ENCODE results near the gene FHOD1. TPM values are rescaled to one million over a fixed set of nuclear protein-coding genes. Genes with fewer than 3 reads are reported as not detected.

The FHOD1 gene
- total RNA-seq, 4 donors from 2014 or later, result 17.9 to 26.4 (median 24.3) TPM

DNA sequence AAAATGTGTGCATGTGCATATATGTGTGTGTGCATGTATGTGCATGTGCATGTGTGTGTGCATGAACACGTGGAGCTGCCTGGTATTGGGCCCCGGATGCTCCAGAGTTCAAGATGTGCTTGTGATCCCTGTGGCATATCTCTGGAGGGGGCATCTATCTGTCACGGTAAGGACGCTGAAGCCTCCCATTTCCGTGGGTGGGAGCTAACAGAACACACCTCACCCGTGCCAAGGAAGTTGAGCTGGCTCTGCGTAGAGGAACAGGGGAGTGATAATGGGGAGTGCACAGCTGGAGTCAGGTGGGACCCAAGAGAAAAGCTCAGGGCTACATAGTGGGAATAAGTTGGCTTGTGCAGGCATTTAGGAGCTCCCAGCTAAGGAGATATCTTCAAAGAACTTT lies 35.6 kb downstream of the FHOD1 start:
- no peaks in the 10 kb centered on the region for H3K36me3 ChIP-seq
- no peaks in the 10 kb centered on the region for H3K4me1 ChIP-seq
- DNase-seq, result no peak
- H3K4me3 ChIP-seq (replicated peaks in 1 of 3), result no peak overlapping the region
- no peaks in the 10 kb centered on the region for H3K9me3 ChIP-seq
- intact Hi-C loops (cut with DNase I), result no loop called here
- WGBS, 2 donors, result 82 to 93% methylated on average over 7 of the region's 7 CpGs
- H3K27me3 ChIP-seq, result no peaks in the 10 kb centered on the region
- TF ChIP-seq POLR2A (IDR thresholded peaks at IDR 0.05), result no peak
- TF ChIP-seq, protein P1, sequence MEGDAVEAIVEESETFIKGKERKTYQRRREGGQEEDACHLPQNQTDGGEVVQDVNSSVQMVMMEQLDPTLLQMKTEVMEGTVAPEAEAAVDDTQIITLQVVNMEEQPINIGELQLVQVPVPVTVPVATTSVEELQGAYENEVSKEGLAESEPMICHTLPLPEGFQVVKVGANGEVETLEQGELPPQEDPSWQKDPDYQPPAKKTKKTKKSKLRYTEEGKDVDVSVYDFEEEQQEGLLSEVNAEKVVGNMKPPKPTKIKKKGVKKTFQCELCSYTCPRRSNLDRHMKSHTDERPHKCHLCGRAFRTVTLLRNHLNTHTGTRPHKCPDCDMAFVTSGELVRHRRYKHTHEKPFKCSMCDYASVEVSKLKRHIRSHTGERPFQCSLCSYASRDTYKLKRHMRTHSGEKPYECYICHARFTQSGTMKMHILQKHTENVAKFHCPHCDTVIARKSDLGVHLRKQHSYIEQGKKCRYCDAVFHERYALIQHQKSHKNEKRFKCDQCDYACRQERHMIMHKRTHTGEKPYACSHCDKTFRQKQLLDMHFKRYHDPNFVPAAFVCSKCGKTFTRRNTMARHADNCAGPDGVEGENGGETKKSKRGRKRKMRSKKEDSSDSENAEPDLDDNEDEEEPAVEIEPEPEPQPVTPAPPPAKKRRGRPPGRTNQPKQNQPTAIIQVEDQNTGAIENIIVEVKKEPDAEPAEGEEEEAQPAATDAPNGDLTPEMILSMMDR (IDR thresholded peaks at IDR 0.05), result no peak
- no peak overlapping the region for H3K27ac ChIP-seq

DNA sequence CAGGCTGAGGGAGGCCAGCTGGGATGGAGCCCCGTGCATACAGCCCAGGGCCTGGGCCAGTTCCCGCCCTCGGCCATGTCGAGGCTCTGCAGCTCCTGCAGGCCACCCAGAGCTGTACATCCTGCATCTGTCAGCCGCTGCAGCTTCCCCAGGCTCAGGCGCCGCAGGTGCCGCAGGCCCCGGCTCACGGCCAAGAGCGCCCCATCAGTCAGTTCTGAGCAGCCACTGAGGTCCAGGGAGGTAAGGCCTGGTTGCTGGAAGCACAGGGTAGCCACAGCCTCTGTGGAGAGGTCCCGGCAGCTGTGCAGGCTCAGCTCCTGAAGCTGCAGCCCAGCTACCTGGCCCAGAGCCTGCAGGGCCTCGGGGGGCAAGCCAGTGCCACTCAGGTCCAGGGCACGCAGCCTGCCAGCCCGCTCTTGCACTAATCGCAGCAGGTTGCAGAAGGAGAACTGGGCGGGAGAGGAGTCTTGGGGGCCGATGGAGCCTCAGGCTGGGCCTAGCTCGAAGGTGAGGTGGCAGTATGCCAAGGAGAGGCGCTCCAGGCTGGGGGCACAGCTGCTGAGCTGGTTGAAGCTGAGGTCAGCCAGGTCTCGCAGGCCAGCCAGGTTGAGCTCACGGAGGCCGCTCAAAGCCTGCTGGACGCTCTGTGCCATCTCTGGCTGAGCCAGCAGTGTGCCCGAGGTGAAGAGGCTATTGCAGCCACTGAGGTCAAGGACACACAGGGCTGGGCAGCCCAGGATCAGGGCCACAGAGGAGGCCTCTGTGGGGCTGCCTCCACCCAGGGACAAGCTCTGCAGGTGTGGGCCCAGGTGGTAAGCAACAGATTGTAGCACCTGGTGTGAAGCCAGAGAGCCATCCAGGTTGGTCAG lies 37.0 kb downstream of the FHOD1 start:
- H3K4me1 ChIP-seq, result no peaks in the 10 kb centered on the region
- intact Hi-C loops (cut with DNase I), result no loop called here
- 84 to 88% methylated on average over 6 to 7 of the region's 25 CpGs for WGBS, 2 donors
- TF ChIP-seq, protein P1 (IDR thresholded peaks at IDR 0.05), result no peak
- no peak for TF ChIP-seq POLR2A (IDR thresholded peaks at IDR 0.05)
- H3K36me3 ChIP-seq, result no peaks in the 10 kb centered on the region
- no peaks in the 10 kb centered on the region for H3K27me3 ChIP-seq
- no peak overlapping the region for H3K27ac ChIP-seq
- H3K9me3 ChIP-seq, result no peaks in the 10 kb centered on the region
- DNase-seq, result no peak
- H3K4me3 ChIP-seq (replicated peaks in 1 of 3), result no peak overlapping the region

DNA sequence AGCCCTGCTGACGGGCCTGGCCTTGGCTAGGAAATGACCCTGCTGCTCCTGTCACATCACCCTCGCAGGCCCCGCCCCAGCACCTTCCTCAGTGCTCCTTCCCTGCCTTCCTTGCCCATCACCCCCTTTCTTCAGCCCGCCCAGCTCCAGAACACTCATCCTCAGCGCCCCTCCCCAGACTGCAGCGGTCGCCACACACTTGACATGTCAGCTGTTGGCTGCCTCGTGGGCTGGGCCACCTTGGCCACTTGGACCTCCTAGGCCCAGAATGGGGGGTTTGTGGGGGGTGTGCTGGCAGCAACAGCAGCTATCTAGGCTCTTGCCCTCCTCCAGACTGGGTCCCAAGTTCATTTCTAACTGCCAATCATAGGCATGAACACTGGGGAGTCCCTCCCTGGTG lies 37.7 kb downstream of the FHOD1 start:
- H3K4me3 ChIP-seq (replicated peaks in 1 of 3), result no peak overlapping the region
- intact Hi-C loops (cut with DNase I), result no loop called here

DNA sequence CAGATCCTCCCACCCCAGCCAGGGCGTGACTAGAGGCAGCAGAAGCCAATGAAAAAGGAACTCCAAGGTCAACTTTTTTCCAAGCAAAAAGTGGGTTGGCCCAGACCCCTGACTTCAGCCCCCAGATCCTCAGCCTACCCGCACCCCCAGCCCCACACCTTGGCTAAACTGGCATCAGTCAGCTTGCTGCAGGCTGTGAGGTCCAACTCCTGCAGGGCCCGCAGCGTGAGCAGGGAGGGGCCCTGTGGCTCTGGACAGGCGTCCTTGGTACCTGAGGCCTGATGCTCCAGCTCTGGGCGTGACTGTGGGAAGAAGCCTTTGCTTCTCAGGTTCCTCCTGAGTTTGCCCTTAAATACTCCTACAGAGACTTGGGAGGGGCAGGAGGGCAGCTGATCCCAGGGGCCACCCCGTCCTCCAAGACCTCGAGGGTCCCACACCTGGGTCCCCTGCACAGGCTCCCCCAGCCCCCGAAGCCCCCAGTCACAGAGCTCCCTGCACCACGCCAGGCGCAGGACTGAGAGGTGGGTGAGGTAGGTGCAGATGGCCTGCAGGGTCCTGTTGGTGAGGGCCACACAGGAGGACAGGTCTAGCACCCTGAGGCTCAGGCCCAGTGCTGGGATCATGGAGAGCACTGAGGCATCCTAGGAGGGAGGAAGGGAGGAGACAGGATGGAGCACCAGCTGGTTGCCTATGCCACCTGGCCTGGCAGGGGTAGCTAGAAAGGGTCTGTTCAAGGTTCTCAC lies 39.0 kb downstream of the FHOD1 start:
- Histone ChIP-seq H3K9me3 (no peaks in the 10 kb centered on the region), H3K4me3 (replicated peaks in 1 of 3) (no peak overlapping the region), H3K36me3 (peaks cover 4% of the 10 kb centered on the region in 2 donors), H3K27me3 (no peaks in the 10 kb centered on the region), H3K27ac (no peak overlapping the region), H3K4me1 (no peaks in the 10 kb centered on the region)
- 90 to 96% methylated on average over 8 to 11 of the region's 11 CpGs for WGBS, 2 donors
- TF ChIP-seq POLR2A (IDR thresholded peaks at IDR 0.05), result no peak
- TF ChIP-seq, protein P1 (IDR thresholded peaks at IDR 0.05), result no peak
- DNase-seq, result no peak
- intact Hi-C loops (cut with DNase I), result no loop called here

More for the DNA sequence above, 37.7 kb downstream of the FHOD1 start:
- DNase-seq, result no peak
- H3K27ac ChIP-seq, result no peak overlapping the region
- H3K4me1 ChIP-seq, result no peaks in the 10 kb centered on the region
- no peaks in the 10 kb centered on the region for H3K27me3 ChIP-seq
- WGBS, 2 donors, result 78 to 83% methylated on average over 8 of the region's 8 CpGs
- H3K9me3 ChIP-seq, result no peaks in the 10 kb centered on the region
- TF ChIP-seq, protein P1 (IDR thresholded peaks at IDR 0.05), result no peak
- TF ChIP-seq POLR2A (IDR thresholded peaks at IDR 0.05), result no peak
- H3K36me3 ChIP-seq, result no peaks in the 10 kb centered on the region
